GM13977 (cell line): Measurements from ENCODE around the gene POP4.
A peak's percentile ranks its signal among the peaks of the same experiment; 100 is the strongest.

Source experiments
- DNase-seq: peaks from one replicate; pipeline ENCODE4 v3.0.0; 2012; ENCODE audit warnings: low spot score
- CTCF ChIP-seq: IDR thresholded peaks from 2 replicates; pipeline ENCODE4 v1.5.1; 2012; ENCODE audit warnings: mild to moderate bottlenecking, control low read depth; ENCODE audit not compliant: insufficient read depth; ENCODE audit errors: extremely low read depth, missing control alignments
- in situ Hi-C: fragments of 300-500 bp; cut with MboI; formaldehyde crosslinking; loops from one replicate; pipeline ENCODE4 v1.12.0; 2022; ENCODE audit warnings: low sequenced_read_pairs, low pct_unique_long_range_greater_than_20kb, mixed read lengths, inconsistent platforms; ENCODE audit not compliant: unreplicated experiment

Gene POP4

GRCh38 chr19:29569038-29569911 lies 36.8 kb upstream of the POP4 start:
- in situ Hi-C loops: no loop called here
- TF ChIP-seq CTCF: no peak
- DNase-seq: no peak

GRCh38 chr19:29571181-29571580 lies 34.9 kb upstream of the POP4 start:
- no peak for TF ChIP-seq CTCF
- in situ Hi-C loops: no loop called here
- no peak for DNase-seq

- in situ Hi-C loops: no loop called here
- DNase-seq: no peak
- no peak for TF ChIP-seq CTCF
Observed at GRCh38 chr19:29573486-29573885, 32.6 kb upstream of the POP4 start.

GRCh38 chr19:29574510-29574909 lies 31.6 kb upstream of the POP4 start:
- TF ChIP-seq CTCF: no peak
- DNase-seq: no peak
- in situ Hi-C loops: no loop called here

- in situ Hi-C loops: no loop called here
- TF ChIP-seq CTCF: no peak
- no peak for DNase-seq
Observed at GRCh38 chr19:29576046-29576606, 30.0 kb upstream of the POP4 start.

- TF ChIP-seq CTCF: no peak
- DNase-seq: peak; percentile 57
- in situ Hi-C loops: no loop called here
Observed at GRCh38 chr19:29576761-29577648, 29.1 kb upstream of the POP4 start.
